HL-60 (cell line): ENCODE data around the gene ITPRIPL1.

Experiments used
- DNase-seq, 2 experiments: peaks; one replicate each; pipeline ENCODE4 v3.0.0-alpha.2; 2010 to 2020; ENCODE audit warnings: low read depth in 1 of 2, low spot score in 1 of 2
- H3K27ac ChIP-seq: fragments of 250-450 bp; sonication (Bioruptor Pico); replicated peaks from 2 replicates; pipeline ENCODE4 v1.5.1; 2020; ENCODE audit warnings: mild to moderate bottlenecking, moderate library complexity
- H3K27me3 ChIP-seq: fragments of 250-450 bp; sonication (Bioruptor Pico); 2 replicates; pipeline ENCODE4 v1.5.1; 2021; ENCODE audit warnings: mild to moderate bottlenecking, moderate library complexity; ENCODE audit not compliant: insufficient read depth, poor library complexity, severe bottlenecking
- H3K4me3 ChIP-seq: replicated peaks from 2 replicates; pipeline ENCODE4 v1.5.1; 2011; ENCODE audit warnings: mild to moderate bottlenecking, control low read depth, low read length; ENCODE audit not compliant: insufficient read depth
- CTCF ChIP-seq: IDR thresholded peaks from one replicate; pipeline ENCODE4 v1.5.1; 2011; ENCODE audit warnings: low read length, control low read depth, inconsistent platforms; ENCODE audit not compliant: insufficient read depth
- GABPA ChIP-seq: IDR thresholded peaks from 2 replicates; pipeline ENCODE4 v1.6.1; 2012; ENCODE audit warnings: low read depth
- POLR2AphosphoS5 ChIP-seq: IDR thresholded peaks from 2 replicates; pipeline ENCODE4 v1.6.1; 2012; ENCODE audit warnings: low read depth
- REST ChIP-seq: IDR thresholded peaks from 2 replicates; pipeline ENCODE4 v1.6.1; 2012; ENCODE audit warnings: low read depth; ENCODE audit not compliant: insufficient replicate concordance
- SPI1 ChIP-seq: IDR thresholded peaks from 2 replicates; pipeline ENCODE4 v1.6.1; 2012; ENCODE audit warnings: low read depth, mild to moderate bottlenecking, borderline replicate concordance

The ITPRIPL1 gene

GRCh38 chr2:96359866-96360265, 34.7 kb downstream of the ITPRIPL1 start:
- H3K27ac ChIP-seq: no peak overlapping the region
- H3K27me3 ChIP-seq: no peaks in the 10 kb centered on the region
- DNase-seq: no peak
- TF ChIP-seq GABPA (no peak), CTCF (no peak), POLR2AphosphoS5 (no peak), REST (no peak), SPI1 (no peak)
- H3K4me3 ChIP-seq: no peak overlapping the region

- no peak for DNase-seq
- Histone ChIP-seq H3K4me3 (no peak overlapping the region), H3K27me3 (no peaks in the 10 kb centered on the region), H3K27ac (no peak overlapping the region)
- TF ChIP-seq SPI1: no peak
Measured at GRCh38 chr2:96361751-96362150, 36.6 kb downstream of the ITPRIPL1 start.

GRCh38 chr2:96369186-96369585, 44.1 kb downstream of the ITPRIPL1 start:
- DNase-seq: no peak
- Histone ChIP-seq H3K27me3 (no peaks in the 10 kb centered on the region), H3K4me3 (no peak overlapping the region), H3K27ac (no peak overlapping the region)
- no peak for TF ChIP-seq REST
- no peak for TF ChIP-seq CTCF

- H3K4me3 ChIP-seq: no peak overlapping the region
- H3K27me3 ChIP-seq: no peaks in the 10 kb centered on the region
- DNase-seq: no peak
- H3K27ac ChIP-seq: no peak overlapping the region
- no peak for TF ChIP-seq POLR2AphosphoS5
- TF ChIP-seq REST: no peak
- no peak for TF ChIP-seq SPI1
- no peak for TF ChIP-seq GABPA
- TF ChIP-seq CTCF: no peak
Measured at GRCh38 chr2:96374211-96374951, 49.3 kb downstream of the ITPRIPL1 start.
